Osteoblast (primary cell): Measurements from ENCODE around the gene MIA2. TPM values are rescaled to one million over a fixed set of nuclear protein-coding genes. Genes with fewer than 3 reads are reported as not detected.

Experiments used
- DNase-seq: peaks from one replicate; pipeline ENCODE4 v3.0.0; 2011; ENCODE audit warnings: low spot score, mixed read lengths; ENCODE audit not compliant: insufficient read length; ENCODE audit errors: missing footprints
- H2AFZ ChIP-seq: 2 replicates; pipeline ENCODE4 v1.6.0; 2011; ENCODE audit warnings: mild to moderate bottlenecking, low read length
- H3K27ac ChIP-seq: 2 replicates; pipeline ENCODE4 v1.5.1; 2011; ENCODE audit warnings: mild to moderate bottlenecking, low read depth, low read length, moderate library complexity
- H3K27me3 ChIP-seq: 2 replicates; pipeline ENCODE4 v1.6.0; 2012; ENCODE audit warnings: mild to moderate bottlenecking, control low read depth, inconsistent platforms, low read length, moderate library complexity; ENCODE audit not compliant: insufficient read depth
- H3K36me3 ChIP-seq: 2 replicates; pipeline ENCODE4 v1.5.1; 2011; ENCODE audit warnings: mild to moderate bottlenecking, low read length, control low read depth, moderate library complexity; ENCODE audit not compliant: insufficient read depth
- H3K4me1 ChIP-seq: 2 replicates; pipeline ENCODE4 v1.5.1; 2011; ENCODE audit warnings: mild to moderate bottlenecking, low read length, control low read depth, moderate library complexity; ENCODE audit not compliant: insufficient read depth
- H3K4me2 ChIP-seq: 2 replicates; pipeline ENCODE4 v1.6.0; 2011; ENCODE audit warnings: mild to moderate bottlenecking, low read length; ENCODE audit not compliant: insufficient read depth
- H3K4me3 ChIP-seq: fragments of 200-600 bp; sonication (generic); 3 replicates; pipeline ENCODE4 v1.5.1; 2012; ENCODE audit warnings: mild to moderate bottlenecking, low read length, inconsistent platforms; ENCODE audit not compliant: insufficient read depth
- H3K79me2 ChIP-seq: 2 replicates; pipeline ENCODE4 v1.6.0; 2012; ENCODE audit warnings: mild to moderate bottlenecking, low read length, control low read depth, inconsistent platforms; ENCODE audit not compliant: insufficient read depth
- H3K9me3 ChIP-seq: 2 replicates; pipeline ENCODE4 v1.5.1; 2011; ENCODE audit warnings: low read depth, low read length, control low read depth
- H4K20me1 ChIP-seq: 2 replicates; pipeline ENCODE4 v1.6.0; 2012; ENCODE audit warnings: mild to moderate bottlenecking, low read length, control low read depth; ENCODE audit not compliant: insufficient read depth
- CTCF ChIP-seq: IDR thresholded peaks from 2 replicates; pipeline ENCODE4 v1.5.1; 2011; ENCODE audit warnings: mild to moderate bottlenecking, low read depth, low read length, moderate library complexity; ENCODE audit errors: extremely low read depth
- total RNA-seq: library from RNA; depleted of rRNA; stranded (reverse); fragments of >200 nt; gene quantifications from 2 replicates; pipeline ENCODE4 v1.2.3, GENCODE V29; 2012

Gene MIA2
- total RNA-seq, 1 donor, result 25.0 TPM

GRCh38 chr14:39315859-39316444, 82.2 kb downstream of the MIA2 start:
- DNase-seq, result no peak
- Histone ChIP-seq H4K20me1 (no peaks in the 10 kb centered on the region), H3K27ac (no peak overlapping the region), H3K4me2 (no peak overlapping the region), H3K9me3 (no peaks in the 10 kb centered on the region), H3K4me1 (no peaks in the 10 kb centered on the region), H3K36me3 (peaks cover 10% of the 10 kb centered on the region), H3K79me2 (no peaks in the 10 kb centered on the region), H3K4me3 (no peak overlapping the region), H3K27me3 (no peaks in the 10 kb centered on the region), H2AFZ (no peak overlapping the region)
- TF ChIP-seq CTCF, result no peak

- TF ChIP-seq CTCF, result no peak
- Histone ChIP-seq H3K4me2 (no peak overlapping the region), H3K4me3 (no peak overlapping the region), H3K79me2 (no peaks in the 10 kb centered on the region), H3K27me3 (no peaks in the 10 kb centered on the region), H2AFZ (no peak overlapping the region), H4K20me1 (no peaks in the 10 kb centered on the region), H3K36me3 (peaks cover 10% of the 10 kb centered on the region), H3K4me1 (no peaks in the 10 kb centered on the region), H3K9me3 (no peaks in the 10 kb centered on the region), H3K27ac (no peak overlapping the region)
- no peak for DNase-seq
Observed at GRCh38 chr14:39316830-39317553, 83.3 kb downstream of the MIA2 start.

- Histone ChIP-seq H3K27me3 (no peaks in the 10 kb centered on the region), H3K4me1 (peaks cover 9% of the 10 kb centered on the region), H4K20me1 (no peaks in the 10 kb centered on the region), H3K79me2 (no peaks in the 10 kb centered on the region), H3K4me2 (no peak overlapping the region), H2AFZ (no peak overlapping the region), H3K36me3 (peaks cover 10% of the 10 kb centered on the region), H3K27ac (no peak overlapping the region), H3K4me3 (no peak overlapping the region), H3K9me3 (no peaks in the 10 kb centered on the region)
- TF ChIP-seq CTCF, result no peak
- no peak for DNase-seq
Observed at GRCh38 chr14:39318574-39318973, 84.9 kb downstream of the MIA2 start.

GRCh38 chr14:39319381-39319780, 85.7 kb downstream of the MIA2 start:
- Histone ChIP-seq H3K4me1 (peaks cover 9% of the 10 kb centered on the region), H3K4me3 (no peak overlapping the region), H2AFZ (no peak overlapping the region), H3K4me2 (no peak overlapping the region), H3K27me3 (no peaks in the 10 kb centered on the region), H3K9me3 (no peaks in the 10 kb centered on the region), H4K20me1 (no peaks in the 10 kb centered on the region), H3K79me2 (no peaks in the 10 kb centered on the region), H3K36me3 (peaks cover 6% of the 10 kb centered on the region), H3K27ac (no peak overlapping the region)
- no peak for TF ChIP-seq CTCF
- DNase-seq, result no peak
